Measurements from ENCODE around the gene FBXL17. TPM values are rescaled to one million over a fixed set of nuclear protein-coding genes. Genes with fewer than 3 reads are reported as not detected.

The FBXL17 gene
- total and polyA plus RNA-seq, 2 of the 13 experiments (the other 11 are each of a cell fraction or from before 2014, with no cell fraction given) = 3.0 to 7.9 TPM

- BruUV-seq (replicated peaks) = no TSS peak
- Histone ChIP-seq H3K36me3 (replicated peaks in 1 of 2; ENCODE audit: control insufficient read depth in 1 of 2, insufficient read depth in 2 of 2, low read length in 2 of 2) (no peaks in the 10 kb centered on the region), H3K9ac (ENCODE audit: insufficient read depth, low read depth, low read length) (no peak overlapping the region), H3K79me2 (ENCODE audit: insufficient read depth, low read length) (no peaks in the 10 kb centered on the region), H4K20me1 (ENCODE audit: insufficient read depth, low read length) (no peaks in the 10 kb centered on the region), H3K4me1 (ENCODE audit: insufficient read depth, low read length) (peaks cover 13% of the 10 kb centered on the region), H3K27ac (ENCODE audit: extremely low read length, insufficient read depth, low read length) (no peak overlapping the region), H3K4me3 (replicated peaks in 1 of 3; ENCODE audit: insufficient read depth in 1 of 3, low read depth in 2 of 3, low read length in 3 of 3) (no peak overlapping the region), H3K27me3 (ENCODE audit: control insufficient read depth in 1 of 2, insufficient read depth in 2 of 2, low read length in 2 of 2) (0 out of 5 replicates have a peak, but pooled peaks cover 0 to 4% of the 10 kb centered on the region in 2 experiments), H3K9me3 (ENCODE audit: low read length) (no peaks in the 10 kb centered on the region), H2AFZ (ENCODE audit: low read length) (no peak overlapping the region), H3K4me2 (ENCODE audit: low read depth, low read length) (no peak overlapping the region)
- POLR2A ChIA-PET = no interaction called here
- DNase-seq (ENCODE audit: low spot score) = no peak
- no peak for TF ChIP-seq BRCA1 (CRISPR knock-in tag; IDR thresholded peaks at IDR 0.05)
- no peak for TF ChIP-seq KLF12 (CRISPR knock-in tag; IDR thresholded peaks at IDR 0.05; ENCODE audit: borderline replicate concordance)
- no peak for TF ChIP-seq IKZF1 (IDR thresholded peaks at IDR 0.05)
- no peak for TF ChIP-seq HNRNPH1 (optimal IDR thresholded peaks at IDR 0.05; ENCODE audit: low read depth, low read length)
- no peak for TF ChIP-seq ZNF550 (CRISPR knock-in tag; IDR thresholded peaks at IDR 0.05; ENCODE audit: borderline replicate concordance)
- TF ChIP-seq, protein P1, sequence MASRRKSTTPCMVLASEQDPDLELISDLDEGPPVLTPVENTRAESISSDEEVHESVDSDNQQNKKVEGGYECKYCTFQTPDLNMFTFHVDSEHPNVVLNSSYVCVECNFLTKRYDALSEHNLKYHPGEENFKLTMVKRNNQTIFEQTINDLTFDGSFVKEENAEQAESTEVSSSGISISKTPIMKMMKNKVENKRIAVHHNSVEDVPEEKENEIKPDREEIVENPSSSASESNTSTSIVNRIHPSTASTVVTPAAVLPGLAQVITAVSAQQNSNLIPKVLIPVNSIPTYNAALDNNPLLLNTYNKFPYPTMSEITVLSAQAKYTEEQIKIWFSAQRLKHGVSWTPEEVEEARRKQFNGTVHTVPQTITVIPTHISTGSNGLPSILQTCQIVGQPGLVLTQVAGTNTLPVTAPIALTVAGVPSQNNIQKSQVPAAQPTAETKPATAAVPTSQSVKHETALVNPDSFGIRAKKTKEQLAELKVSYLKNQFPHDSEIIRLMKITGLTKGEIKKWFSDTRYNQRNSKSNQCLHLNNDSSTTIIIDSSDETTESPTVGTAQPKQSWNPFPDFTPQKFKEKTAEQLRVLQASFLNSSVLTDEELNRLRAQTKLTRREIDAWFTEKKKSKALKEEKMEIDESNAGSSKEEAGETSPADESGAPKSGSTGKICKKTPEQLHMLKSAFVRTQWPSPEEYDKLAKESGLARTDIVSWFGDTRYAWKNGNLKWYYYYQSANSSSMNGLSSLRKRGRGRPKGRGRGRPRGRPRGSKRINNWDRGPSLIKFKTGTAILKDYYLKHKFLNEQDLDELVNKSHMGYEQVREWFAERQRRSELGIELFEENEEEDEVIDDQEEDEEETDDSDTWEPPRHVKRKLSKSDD (CRISPR knock-in tag; IDR thresholded peaks at IDR 0.05; ENCODE audit: low read depth) = no peak
- no peak for TF ChIP-seq MED1 (CRISPR knock-in tag; IDR thresholded peaks at IDR 0.05)
- TF ChIP-seq SMAD1 (CRISPR knock-in tag; IDR thresholded peaks at IDR 0.05; ENCODE audit: borderline replicate concordance, low read depth) = no peak
- TF ChIP-seq ZNF136 (CRISPR knock-in tag; IDR thresholded peaks at IDR 0.05; ENCODE audit: low read depth) = no peak
- TF ChIP-seq MYNN (CRISPR knock-in tag; IDR thresholded peaks at IDR 0.05; ENCODE audit: low read depth) = no peak
- TF ChIP-seq, protein P2, sequence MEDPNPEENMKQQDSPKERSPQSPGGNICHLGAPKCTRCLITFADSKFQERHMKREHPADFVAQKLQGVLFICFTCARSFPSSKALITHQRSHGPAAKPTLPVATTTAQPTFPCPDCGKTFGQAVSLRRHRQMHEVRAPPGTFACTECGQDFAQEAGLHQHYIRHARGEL (CRISPR knock-in tag; IDR thresholded peaks at IDR 0.05) = no peak
- TF ChIP-seq ZGPAT (CRISPR knock-in tag; IDR thresholded peaks at IDR 0.05) = no peak
- intact Hi-C loops (cut with micrococcal nuclease; ENCODE audit: unreplicated experiment) = no loop called here
- in situ Hi-C loops (cut with HindIII; ENCODE audit: extremely low pct_ligation_motif_present, low pct_unique_long_range_greater_than_20kb) = no loop called here
- no peak for FAIRE-seq
- no peak for ATAC-seq
- CTCF ChIA-PET (ENCODE audit: low intra/inter-chr PET ratio, low total read pairs) = no interaction called here
Measured at GRCh38 chr5:108415726-108416125, 33.8 kb upstream of the FBXL17 start.
